Psoas muscle (tissue), 8 donors: ENCODE data around the gene AATF. TPM values are rescaled to one million over a fixed set of nuclear protein-coding genes. Genes with fewer than 3 reads are reported as not detected.

ENCODE experiments used
- ATAC-seq, 4 donors: fragments of 200-7000 bp; cut with Tn5 transposase; one replicate each; pipeline ENCODE4 v1.9.1; 2020; ENCODE audit warnings: moderate library complexity in 3 of 4, mild to moderate bottlenecking in 2 of 4
- DNase-seq, 2 donors: peaks; one replicate each; pipeline ENCODE4 v3.0.0-alpha.2; 2020
- H3K27ac ChIP-seq: fragments of 200-600 bp; one replicate; pipeline ENCODE4 v1.8.0; 2022
- H3K27me3 ChIP-seq, 3 donors: fragments of 200-600 bp in 1 of 3; one replicate each; pipeline versions ENCODE4 v1.6.1 to v1.8.0; 2013 to 2022; ENCODE audit warnings: low read length in 2 of 3, mild to moderate bottlenecking in 2 of 3, moderate library complexity in 1 of 3; ENCODE audit not compliant: insufficient read depth in 3 of 3
- H3K36me3 ChIP-seq, 2 donors: fragments of 200-600 bp in 1 of 2; one replicate each; pipeline versions ENCODE4 v1.6.1 to v1.8.0; 2013 to 2022; ENCODE audit warnings: low read depth in 1 of 2, mild to moderate bottlenecking in 1 of 2, moderate library complexity in 1 of 2; ENCODE audit not compliant: insufficient read depth in 1 of 2
- H3K4me1 ChIP-seq: fragments of 200-600 bp; one replicate; pipeline ENCODE4 v1.8.0; 2022
- H3K4me3 ChIP-seq: fragments of 200-600 bp; one replicate; pipeline ENCODE4 v1.8.0; 2022; ENCODE audit warnings: mild to moderate bottlenecking
- H3K9me3 ChIP-seq: fragments of 200-600 bp; one replicate; pipeline ENCODE4 v1.8.0; 2022
- CTCF ChIP-seq: fragments of 200-600 bp; IDR thresholded peaks from one replicate; pipeline ENCODE4 v1.8.0; 2022; ENCODE audit warnings: antibody characterized with exemption
- WGBS, 3 donors: extraction: QIAGEN DNeasy Blood & Tissue Kit; methylation state at CpG; one replicate each; pipeline versions ENCODE4 v1.1.6 to v1.1.7; 2013; 5-methylcytosine and 5-hydroxymethylcytosine counted together
- intact Hi-C, 2 donors: fragments of 100-400 bp; cut with DNase I; formaldehyde crosslinking; loops; one replicate each; pipeline versions ENCODE4 v1.11.0 to v1.14.2; 2022
- polyA plus RNA-seq, 3 donors: library from polyadenylated mRNA; stranded (reverse); fragments of 200-250 nt; gene quantifications; one replicate each; pipeline ENCODE4 v1.2.3, GENCODE V29; 2013
- total RNA-seq, 4 donors: library from RNA; stranded (reverse); fragmentation: NEBNext Ultra II Directional in 2 of 4; extraction: Animal tissue kit (Norgen Biotek cat#: 25700) in 2 of 4; gene quantifications; one replicate each; pipeline versions ENCODE4 v1.2.1 to v1.2.4, GENCODE V29; 2021 to 2023
- donor health status: healthy with polysubstance abuse.
- donor health status: DM: no; HTN: no; CAD: no; lungs with moderate emphysema.
- donor health status: Bipolar disorder and iron deficiency.
- donor health status: healthy.
- donor health status: DM: yes; HTN: yes; CAD: no.
- donor health status: DM: no; HTN: no; CAD: no.
- donor health status: DM: no; HTN: no; CAD: no.
- donor health status: DM: yes; HTN: yes; CAD: no.

Gene AATF
- total and polyA plus RNA-seq, 7 donors: 23.5 to 54.8 (median 40.6) TPM

GRCh38 chr17:36931697-36932382 is 16.9 kb upstream of the AATF start:
- 1 to 2% (median 2%) methylated on average over 30 of the region's 30 CpGs for WGBS, 3 donors
- Histone ChIP-seq H3K27ac (no peak overlapping the region), H3K36me3 (no peaks in the 10 kb centered on the region), H3K9me3 (no peaks in the 10 kb centered on the region), H3K4me1 (peaks cover 37% of the 10 kb centered on the region), H3K27me3 (peaks cover 0 to 95% (median 77%) of the 10 kb centered on the region in 3 donors), H3K4me3 (peak overlapping the region; percentile 49)
- DNase-seq (peak in 1 of 2 donors; percentile 48), ATAC-seq (no peak)
- TF ChIP-seq CTCF: no peak
- intact Hi-C loops: no loop called here

- H3K4me1 ChIP-seq: peaks cover 41% of the 10 kb centered on the region
- no peak for ATAC-seq
- 1 to 3% (median 2%) methylated on average over 15 to 16 of the region's 16 CpGs for WGBS, 3 donors
- no peak overlapping the region for H3K27ac ChIP-seq
- intact Hi-C loops: no loop called here
- H3K4me3 ChIP-seq: peak overlapping the region; percentile 49
- peaks cover 0 to 99% (median 80%) of the 10 kb centered on the region in 3 donors for H3K27me3 ChIP-seq
- no peaks in the 10 kb centered on the region for H3K36me3 ChIP-seq
- no peaks in the 10 kb centered on the region for H3K9me3 ChIP-seq
- no peak for DNase-seq
- no peak for TF ChIP-seq CTCF
These were observed 16.4 kb upstream of the AATF start for GRCh38 chr17:36932383-36932693.

GRCh38 chr17:36932694-36933511 is 15.9 kb upstream of the AATF start:
- peaks cover 47% of the 10 kb centered on the region for H3K4me1 ChIP-seq
- no peaks in the 10 kb centered on the region for H3K9me3 ChIP-seq
- intact Hi-C loops: no loop called here
- DNase-seq: peak in 1 of 2 donors; percentile 41
- no peak for ATAC-seq
- no peak overlapping the region for H3K27ac ChIP-seq
- TF ChIP-seq CTCF: no peak
- peaks cover 0 to 99% (median 81%) of the 10 kb centered on the region in 3 donors for H3K27me3 ChIP-seq
- H3K4me3 ChIP-seq: no peak overlapping the region
- WGBS, 3 donors: 10 to 16% (median 16%) methylated on average over 33 to 40 of the region's 40 CpGs
- no peaks in the 10 kb centered on the region for H3K36me3 ChIP-seq

- no peak for ATAC-seq
- H3K4me3 ChIP-seq: peak overlapping the region; percentile 48
These were observed 15.1 kb upstream of the AATF start for GRCh38 chr17:36933512-36934143.

More at GRCh38 chr17:36933512-36934143, 15.1 kb upstream of the AATF start:
- intact Hi-C loops: no loop called here
- peaks cover 54% of the 10 kb centered on the region for H3K4me1 ChIP-seq
- peak in 1 of 2 donors; percentile 46 for DNase-seq
- H3K9me3 ChIP-seq: no peaks in the 10 kb centered on the region
- WGBS, 3 donors: 7 to 13% (median 10%) methylated on average over 23 of the region's 23 CpGs
- TF ChIP-seq CTCF: no peak
- peaks cover 0 to 99% (median 85%) of the 10 kb centered on the region in 3 donors for H3K27me3 ChIP-seq
- no peaks in the 10 kb centered on the region for H3K36me3 ChIP-seq
- no peak overlapping the region for H3K27ac ChIP-seq
